ENCODE measurements around the gene DGKI. TPM values are rescaled to one million over a fixed set of nuclear protein-coding genes. Genes with fewer than 3 reads are reported as not detected.
A peak's percentile ranks its signal among the peaks of the same experiment; 100 is the strongest.

The DGKI gene
- total and polyA plus RNA-seq, 2 experiments from 2014 or later: 0.16 to 1.0 TPM

- Mint-ChIP-seq H3K27ac (no peak overlapping the region), H3K9me3 (no peaks in the 10 kb centered on the region), H3K4me1 (0 out of 3 replicates have a peak, but pooled peaks cover 3% of the 10 kb centered on the region), H3K27me3 (ENCODE audit: insufficient read depth, low read depth, poor library complexity) (no peaks in the 10 kb centered on the region), H3K4me3 (no peak overlapping the region), H3K36me3 (ENCODE audit: low read depth) (no peaks in the 10 kb centered on the region)
- no peaks in the 10 kb centered on the region for H3K36me3 ChIP-seq (ENCODE audit: insufficient read depth)
- H3K27ac ChIP-seq (ENCODE audit: low read depth): no peak overlapping the region
- H3K27me3 ChIP-seq (ENCODE audit: insufficient read depth): no peaks in the 10 kb centered on the region
- no peak for DNase-seq (ENCODE audit: low spot score)
- no peak overlapping the region for H3K4me3 ChIP-seq
- H3K4me2 ChIP-seq: no peak overlapping the region
- peak; percentile 53 for ATAC-seq
- no peaks in the 10 kb centered on the region for H3K4me1 ChIP-seq (ENCODE audit: insufficient read depth)
- no peaks in the 10 kb centered on the region for H3F3A ChIP-seq (replicated peaks; ENCODE audit: low read depth)
- no peak for TF ChIP-seq CREB1 (CRISPR knock-in tag; IDR thresholded peaks at IDR 0.05; ENCODE audit: low read depth)
- no peak for TF ChIP-seq CTCF (conservative IDR thresholded peaks at IDR 0.05; ENCODE audit: low read depth in 2 of 2)
- no peaks in the 10 kb centered on the region for H3K79me2 ChIP-seq (replicated peaks; ENCODE audit: insufficient read depth)
- no peaks in the 10 kb centered on the region for H4K20me1 ChIP-seq (replicated peaks; ENCODE audit: insufficient read depth)
- H2AFZ ChIP-seq: 0 out of 2 replicates have a peak overlapping the region, but pooled peaks have one; percentile 30
- H3K9me2 ChIP-seq (ENCODE audit: insufficient read depth): no peaks in the 10 kb centered on the region
Observed at GRCh38 chr7:137469191-137469811, 377.5 kb downstream of the DGKI start.

GRCh38 chr7:137462847-137463246 is 383.9 kb downstream of the DGKI start:
- H3F3A ChIP-seq (replicated peaks; ENCODE audit: low read depth): no peaks in the 10 kb centered on the region
- DNase-seq (ENCODE audit: low spot score) (no peak), ATAC-seq (no peak)
- no peaks in the 10 kb centered on the region for H3K36me3 ChIP-seq (ENCODE audit: insufficient read depth)
- no peaks in the 10 kb centered on the region for H4K20me1 ChIP-seq (replicated peaks; ENCODE audit: insufficient read depth)
- no peak overlapping the region for H3K4me3 ChIP-seq
- no peaks in the 10 kb centered on the region for H3K79me2 ChIP-seq (replicated peaks; ENCODE audit: insufficient read depth)
- H3K4me1 Mint-ChIP-seq: no peaks in the 10 kb centered on the region
- H3K27ac Mint-ChIP-seq: no peak overlapping the region
- H3K9me2 ChIP-seq (ENCODE audit: insufficient read depth): no peaks in the 10 kb centered on the region
- no peaks in the 10 kb centered on the region for H3K27me3 Mint-ChIP-seq (ENCODE audit: insufficient read depth, low read depth, poor library complexity)
- no peak overlapping the region for H3K27ac ChIP-seq (ENCODE audit: low read depth)
- no peaks in the 10 kb centered on the region for H3K9me3 Mint-ChIP-seq
- H3K4me1 ChIP-seq (ENCODE audit: insufficient read depth): no peaks in the 10 kb centered on the region
- TF ChIP-seq CTCF (conservative IDR thresholded peaks at IDR 0.05; ENCODE audit: low read depth in 2 of 2) (no peak), NANOG (IDR thresholded peaks at IDR 0.05; ENCODE audit: borderline replicate concordance) (no peak), ZNF462 (CRISPR knock-in tag; IDR thresholded peaks at IDR 0.05) (no peak), ZNF114 (CRISPR knock-in tag; IDR thresholded peaks at IDR 0.05) (no peak), ETS1 (IDR thresholded peaks at IDR 0.05) (no peak)
- H3K36me3 Mint-ChIP-seq (ENCODE audit: low read depth): no peaks in the 10 kb centered on the region
- no peak overlapping the region for H2AFZ ChIP-seq
- no peak overlapping the region for H3K4me3 Mint-ChIP-seq
- H3K27me3 ChIP-seq (ENCODE audit: insufficient read depth): no peaks in the 10 kb centered on the region
- no peak overlapping the region for H3K4me2 ChIP-seq

Measured in GM23338 (cell line).